Vagina (tissue), 2 donors: ENCODE data around the gene AGRN. TPM values are rescaled to one million over a fixed set of nuclear protein-coding genes. Genes with fewer than 3 reads are reported as not detected.

Source experiments
- DNase-seq, 2 donors: peaks; one replicate each; pipeline ENCODE4 v3.0.0-alpha.2; 2017; ENCODE audit errors: extremely low spot score in 2 of 2
- H3K27ac ChIP-seq: fragments of 200-600 bp; sonication (generic); one replicate; pipeline ENCODE4 v1.5.1; 2019
- H3K27me3 ChIP-seq: fragments of 200-600 bp; sonication (generic); one replicate; pipeline ENCODE4 v1.5.1; 2019
- H3K36me3 ChIP-seq, 2 donors: fragments of 200-600 bp; sonication (generic); one replicate each; pipeline ENCODE4 v1.5.1; 2017 to 2019
- H3K4me1 ChIP-seq: fragments of 200-600 bp; sonication (generic); one replicate; pipeline ENCODE4 v1.5.1; 2019
- H3K4me3 ChIP-seq, 2 donors: fragments of 200-600 bp; sonication (generic); 1 replicate in 1 of 2; 2 replicates in 1 of 2; pipeline ENCODE4 v1.5.1; 2016 to 2019
- H3K9me3 ChIP-seq: fragments of 200-600 bp; sonication (generic); one replicate; pipeline ENCODE4 v1.5.1; 2019
- CTCF ChIP-seq, 3 experiments: fragments of 450-650 bp in 2 of 3; fragments of 200-600 bp in 1 of 3; sonication (generic) in 1 of 3; IDR thresholded peaks; one replicate each; pipeline ENCODE4 v1.5.1; 2017 to 2019; ENCODE audit warnings: antibody characterized with exemption in 3 of 3, mild to moderate bottlenecking in 2 of 3, moderate library complexity in 2 of 3
- POLR2A ChIP-seq, 2 donors: fragments of 450-650 bp; IDR thresholded peaks; one replicate each; pipeline ENCODE4 v1.6.1; 2017; ENCODE audit warnings: antibody characterized with exemption in 2 of 2, mild to moderate bottlenecking in 2 of 2, moderate library complexity in 2 of 2
- POLR2AphosphoS5 ChIP-seq, 2 donors: sonication (generic); formaldehyde crosslinking; IDR thresholded peaks; one replicate each; pipeline ENCODE4 v1.9.0; 2017; ENCODE audit warnings: antibody characterized with exemption in 2 of 2, mild to moderate bottlenecking in 2 of 2, low read depth in 1 of 2; ENCODE audit not compliant: insufficient read depth in 1 of 2
- intact Hi-C: fragments of 100-400 bp; cut with DNase I; formaldehyde crosslinking; loops from one replicate; pipeline ENCODE4 v1.15.1; 2023
- total RNA-seq: library from RNA; depleted of rRNA; stranded (reverse); fragments of >200 nt; gene quantifications from one replicate; pipeline ENCODE4 v1.2.3, GENCODE V29; 2016

AGRN gene
- total RNA-seq, 1 donor from 2014 or later: 25.5 TPM

GRCh38 chr1:972726-973458, 47.0 kb upstream of the AGRN start:
- Histone ChIP-seq H3K36me3 (no peaks in the 10 kb centered on the region), H3K27ac (no peak overlapping the region), H3K4me3 (no peak overlapping the region), H3K27me3 (peaks cover 4% of the 10 kb centered on the region), H3K4me1 (peaks cover 29% of the 10 kb centered on the region), H3K9me3 (no peaks in the 10 kb centered on the region)
- DNase-seq: no peak
- TF ChIP-seq CTCF (IDR thresholded peaks at IDR 0.05) (no peak), POLR2AphosphoS5 (IDR thresholded peaks at IDR 0.05; ENCODE audit: insufficient read depth in 1 of 2, low read depth in 1 of 2) (no peak), POLR2A (IDR thresholded peaks at IDR 0.05) (no peak)
- intact Hi-C loops: no loop called here

GRCh38 chr1:973459-974292, 46.2 kb upstream of the AGRN start:
- H3K36me3 ChIP-seq: no peaks in the 10 kb centered on the region
- no peak for TF ChIP-seq CTCF (IDR thresholded peaks at IDR 0.05)
- TF ChIP-seq POLR2A (IDR thresholded peaks at IDR 0.05): no peak
- TF ChIP-seq POLR2AphosphoS5 (IDR thresholded peaks at IDR 0.05; ENCODE audit: insufficient read depth in 1 of 2, low read depth in 1 of 2): no peak
- peaks cover 4% of the 10 kb centered on the region for H3K27me3 ChIP-seq
- no peak for DNase-seq
- no peak overlapping the region for H3K4me3 ChIP-seq
- H3K9me3 ChIP-seq: no peaks in the 10 kb centered on the region
- H3K4me1 ChIP-seq: peaks cover 27% of the 10 kb centered on the region
- no peak overlapping the region for H3K27ac ChIP-seq
- intact Hi-C loops: no loop called here

- H3K4me1 ChIP-seq: peaks cover 27% of the 10 kb centered on the region
- H3K4me3 ChIP-seq: no peak overlapping the region
- H3K27me3 ChIP-seq: peaks cover 4% of the 10 kb centered on the region
- intact Hi-C loops: no loop called here
- no peaks in the 10 kb centered on the region for H3K36me3 ChIP-seq
- DNase-seq: no peak
- no peaks in the 10 kb centered on the region for H3K9me3 ChIP-seq
- H3K27ac ChIP-seq: no peak overlapping the region
- no peak for TF ChIP-seq CTCF (IDR thresholded peaks at IDR 0.05)
- TF ChIP-seq POLR2A (IDR thresholded peaks at IDR 0.05): no peak
- no peak for TF ChIP-seq POLR2AphosphoS5 (IDR thresholded peaks at IDR 0.05; ENCODE audit: insufficient read depth in 1 of 2, low read depth in 1 of 2)
Observed at GRCh38 chr1:974293-974640, 45.7 kb upstream of the AGRN start.

- Histone ChIP-seq H3K27me3 (peaks cover 4% of the 10 kb centered on the region), H3K27ac (no peak overlapping the region), H3K9me3 (no peaks in the 10 kb centered on the region), H3K4me1 (peaks cover 27% of the 10 kb centered on the region), H3K36me3 (no peaks in the 10 kb centered on the region), H3K4me3 (no peak overlapping the region)
- DNase-seq: no peak
- intact Hi-C loops: no loop called here
- TF ChIP-seq POLR2A (IDR thresholded peaks at IDR 0.05) (no peak), CTCF (IDR thresholded peaks at IDR 0.05) (no peak)
Observed at GRCh38 chr1:974687-975328, 45.1 kb upstream of the AGRN start.
